OCI-LY1 (cell line): ENCODE measurements around the gene UMAD1.

ENCODE experiments used
- H2AFZ ChIP-seq: fragments of 200-600 bp; sonication (generic), shearing (Covaris generic); 2 replicates; pipeline ENCODE4 v1.6.0; 2014; ENCODE audit warnings: antibody characterized with exemption, mild to moderate bottlenecking, low read length
- H3F3A ChIP-seq: fragments of 200-600 bp; sonication (generic), shearing (Covaris generic); 2 replicates; pipeline ENCODE4 v1.6.0; 2014; ENCODE audit warnings: mild to moderate bottlenecking, antibody characterized with exemption, low read length, moderate library complexity; ENCODE audit not compliant: insufficient read depth
- H3K27ac ChIP-seq: fragments of 200-600 bp; sonication (generic); 2 replicates; pipeline ENCODE4 v1.5.1; 2014; ENCODE audit warnings: low read length, mixed run types, mild to moderate bottlenecking, low read depth; ENCODE audit not compliant: poor library complexity, severe bottlenecking
- H3K27me3 ChIP-seq: fragments of 200-600 bp; sonication (generic); 2 replicates; pipeline ENCODE4 v1.6.0; 2014; ENCODE audit warnings: antibody characterized with exemption, mild to moderate bottlenecking, low read length, moderate library complexity; ENCODE audit not compliant: insufficient read depth
- H3K36me3 ChIP-seq: fragments of 200-600 bp; sonication (generic); 2 replicates; pipeline ENCODE4 v1.6.1; 2014; ENCODE audit warnings: mild to moderate bottlenecking, antibody characterized with exemption, low read length, moderate library complexity, mixed read lengths; ENCODE audit not compliant: insufficient read depth
- H3K4me1 ChIP-seq: fragments of 200-600 bp; sonication (generic); 2 replicates; pipeline ENCODE4 v1.5.1; 2014; ENCODE audit warnings: mild to moderate bottlenecking, low read length, moderate library complexity; ENCODE audit not compliant: insufficient read depth, severe bottlenecking
- H3K4me2 ChIP-seq: fragments of 200-600 bp; sonication (generic), shearing (Covaris generic); 2 replicates; pipeline ENCODE4 v1.6.1; 2014; ENCODE audit warnings: low read length
- H3K4me3 ChIP-seq: fragments of 200-600 bp; sonication (generic); 2 replicates; pipeline ENCODE4 v1.5.1; 2014; ENCODE audit warnings: low read length, low read depth, mild to moderate bottlenecking, mixed read lengths; ENCODE audit not compliant: poor library complexity, severe bottlenecking
- H3K79me2 ChIP-seq: fragments of 200-600 bp; shearing (Covaris generic); 2 replicates; pipeline ENCODE4 v1.6.1; 2016; ENCODE audit warnings: mixed run types, low read length, mixed read lengths; ENCODE audit not compliant: insufficient read depth
- H3K9ac ChIP-seq: fragments of 200-600 bp; sonication (generic), shearing (Covaris generic); 2 replicates; pipeline ENCODE4 v1.6.1; 2014; ENCODE audit warnings: mild to moderate bottlenecking, low read length, mixed read lengths
- H3K9me2 ChIP-seq: fragments of 200-600 bp; sonication (generic), shearing (Covaris generic); 2 replicates; pipeline ENCODE4 v1.6.1; 2014; ENCODE audit warnings: low read depth, mild to moderate bottlenecking, low read length, mixed read lengths
- H3K9me3 ChIP-seq: fragments of 200-600 bp; shearing (Covaris generic); 2 replicates; pipeline ENCODE4 v1.6.1; 2014; ENCODE audit warnings: low read length, mixed read lengths
- H4K20me1 ChIP-seq: fragments of 200-600 bp; sonication (generic), shearing (Covaris generic); 2 replicates; pipeline ENCODE4 v1.6.0; 2016; ENCODE audit warnings: mild to moderate bottlenecking, low read length; ENCODE audit not compliant: insufficient read depth
- EZH2 ChIP-seq: fragments of 200-600 bp; sonication (generic), shearing (Covaris generic); IDR thresholded peaks from 2 replicates; pipeline ENCODE4 v1.8.0; 2017; ENCODE audit warnings: borderline replicate concordance, mixed run types, mild to moderate bottlenecking, antibody characterized with exemption, low read length, moderate library complexity, mixed read lengths
- TF ChIP-seq, protein P1 (sequence below): fragments of 200-600 bp; sonication (generic), shearing (Covaris generic); IDR thresholded peaks from 2 replicates; pipeline ENCODE4 v1.5.1; 2017; ENCODE audit warnings: mild to moderate bottlenecking, antibody characterized with exemption, low read length, moderate library complexity, mixed read lengths

UMAD1 gene

DNA sequence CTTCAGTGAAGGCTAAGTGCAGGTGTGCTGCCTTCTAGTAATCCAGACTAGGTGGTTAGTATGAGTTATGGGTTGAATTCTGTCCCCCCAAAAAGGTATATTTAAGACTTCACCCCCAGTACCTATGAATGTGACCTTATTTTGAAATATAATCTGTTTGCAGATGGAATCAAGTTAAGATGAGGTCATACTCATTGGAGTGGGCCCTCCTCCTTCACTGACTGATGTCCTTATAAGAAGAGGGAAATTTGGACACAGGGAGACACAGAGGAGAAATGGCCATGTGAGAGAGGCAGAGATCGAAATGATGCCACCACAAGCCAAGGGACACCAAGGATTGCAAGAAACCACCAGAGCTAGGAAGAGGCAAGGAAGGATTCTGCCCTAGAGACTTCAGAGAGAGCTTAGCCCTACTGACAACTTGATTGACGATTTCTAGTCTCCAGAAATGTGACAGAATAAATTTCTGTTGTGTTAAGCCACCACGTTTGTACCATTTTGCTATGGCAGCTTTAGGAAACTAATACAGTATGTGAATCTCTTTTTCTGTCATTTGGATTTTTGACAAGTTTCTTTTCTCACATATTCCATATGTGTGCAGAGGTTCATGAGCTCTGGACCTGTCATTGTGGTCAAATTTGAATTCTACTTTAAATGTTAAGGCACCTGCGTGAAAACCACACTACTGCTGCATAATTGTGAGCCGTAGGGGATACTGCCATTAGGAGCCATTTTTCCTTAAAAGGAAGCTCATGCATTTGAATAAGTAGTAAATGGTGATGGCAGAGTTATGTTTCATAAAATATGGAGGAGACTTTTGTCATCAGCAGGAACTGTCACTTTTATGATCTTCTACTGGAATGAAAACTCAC, 80.4 kb downstream of the UMAD1 start:
- Histone ChIP-seq H3K9me3 (no peaks in the 10 kb centered on the region), H3K4me1 (peaks cover 36% of the 10 kb centered on the region), H3K4me2 (no peak overlapping the region), H4K20me1 (no peaks in the 10 kb centered on the region), H3K9me2 (no peaks in the 10 kb centered on the region), H3K36me3 (peaks cover 4% of the 10 kb centered on the region; the same call in 1 of the 2 replicates), H3K79me2 (no peaks in the 10 kb centered on the region), H3K9ac (no peak overlapping the region), H3K27me3 (no peaks in the 10 kb centered on the region), H3K27ac (peak overlapping the region; percentile 73), H3K4me3 (no peak overlapping the region), H3F3A (no peaks in the 10 kb centered on the region), H2AFZ (no peak overlapping the region)
- TF ChIP-seq, protein P1, sequence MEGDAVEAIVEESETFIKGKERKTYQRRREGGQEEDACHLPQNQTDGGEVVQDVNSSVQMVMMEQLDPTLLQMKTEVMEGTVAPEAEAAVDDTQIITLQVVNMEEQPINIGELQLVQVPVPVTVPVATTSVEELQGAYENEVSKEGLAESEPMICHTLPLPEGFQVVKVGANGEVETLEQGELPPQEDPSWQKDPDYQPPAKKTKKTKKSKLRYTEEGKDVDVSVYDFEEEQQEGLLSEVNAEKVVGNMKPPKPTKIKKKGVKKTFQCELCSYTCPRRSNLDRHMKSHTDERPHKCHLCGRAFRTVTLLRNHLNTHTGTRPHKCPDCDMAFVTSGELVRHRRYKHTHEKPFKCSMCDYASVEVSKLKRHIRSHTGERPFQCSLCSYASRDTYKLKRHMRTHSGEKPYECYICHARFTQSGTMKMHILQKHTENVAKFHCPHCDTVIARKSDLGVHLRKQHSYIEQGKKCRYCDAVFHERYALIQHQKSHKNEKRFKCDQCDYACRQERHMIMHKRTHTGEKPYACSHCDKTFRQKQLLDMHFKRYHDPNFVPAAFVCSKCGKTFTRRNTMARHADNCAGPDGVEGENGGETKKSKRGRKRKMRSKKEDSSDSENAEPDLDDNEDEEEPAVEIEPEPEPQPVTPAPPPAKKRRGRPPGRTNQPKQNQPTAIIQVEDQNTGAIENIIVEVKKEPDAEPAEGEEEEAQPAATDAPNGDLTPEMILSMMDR: no peak
- TF ChIP-seq EZH2: no peak

DNA sequence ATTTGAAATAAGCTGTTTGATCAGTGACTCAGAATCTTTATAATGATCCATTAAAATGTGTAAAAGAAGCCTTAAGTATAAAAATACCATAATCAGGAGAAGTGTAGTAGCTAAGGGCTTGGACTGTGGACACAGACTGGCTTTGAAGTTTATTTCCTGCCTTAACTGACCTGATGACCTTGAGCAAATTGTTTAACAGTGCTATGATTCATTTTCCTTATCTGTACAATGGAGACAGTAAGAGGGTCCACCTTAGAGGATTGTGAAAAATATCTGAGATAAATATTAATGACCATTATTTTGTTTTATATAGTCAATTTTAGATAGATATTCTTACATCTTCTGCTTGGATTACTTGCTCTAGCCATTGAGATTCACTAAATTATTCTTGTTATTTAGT, 91.2 kb downstream of the UMAD1 start:
- no peaks in the 10 kb centered on the region for H3K4me1 ChIP-seq
- no peaks in the 10 kb centered on the region for H3K9me2 ChIP-seq
- no peaks in the 10 kb centered on the region; the same call in 1 of the 2 replicates for H3K36me3 ChIP-seq
- no peak overlapping the region for H3K4me3 ChIP-seq
- TF ChIP-seq, protein P1: no peak
- TF ChIP-seq EZH2: no peak
- H3K4me2 ChIP-seq: no peak overlapping the region
- H3K27ac ChIP-seq: no peak overlapping the region
- no peaks in the 10 kb centered on the region for H3K9me3 ChIP-seq
- H4K20me1 ChIP-seq: no peaks in the 10 kb centered on the region
- H3F3A ChIP-seq: no peaks in the 10 kb centered on the region
- no peaks in the 10 kb centered on the region for H3K27me3 ChIP-seq
- H3K79me2 ChIP-seq: no peaks in the 10 kb centered on the region
- no peak overlapping the region for H2AFZ ChIP-seq
- H3K9ac ChIP-seq: no peak overlapping the region

DNA sequence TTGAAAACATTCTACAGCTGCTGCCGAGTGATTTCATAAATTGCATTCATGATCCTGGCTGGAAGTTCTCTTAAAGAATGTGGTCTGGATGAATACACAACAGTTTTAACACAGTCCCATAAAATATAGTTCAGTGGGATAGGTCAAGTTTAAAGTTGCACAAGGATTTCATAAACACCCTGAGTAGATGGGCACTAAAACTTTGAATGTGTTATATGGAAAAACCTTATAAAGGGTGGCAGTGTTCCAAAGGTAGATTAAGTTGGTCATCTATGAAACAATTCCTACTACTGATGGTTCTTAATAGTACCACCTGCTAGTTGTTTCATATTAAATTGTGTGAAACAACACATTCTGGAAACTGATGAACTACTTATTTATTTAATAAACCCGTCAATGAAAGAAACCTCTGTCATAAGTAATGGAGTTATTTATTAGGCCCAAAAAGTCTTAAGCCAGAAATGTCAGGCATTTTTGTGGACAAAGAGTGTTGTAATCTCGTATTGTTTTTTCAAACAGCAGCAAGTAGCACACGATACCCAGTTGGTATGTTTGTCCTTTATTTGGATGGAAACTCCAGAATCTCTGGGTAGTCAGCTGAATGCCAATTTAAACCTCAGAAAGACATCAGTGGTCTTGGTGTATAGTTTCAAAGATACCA, 92.2 kb downstream of the UMAD1 start:
- Histone ChIP-seq H3K4me3 (no peak overlapping the region), H3K9ac (no peak overlapping the region), H3K27me3 (no peaks in the 10 kb centered on the region), H2AFZ (no peak overlapping the region), H3K9me3 (no peaks in the 10 kb centered on the region), H3K4me2 (no peak overlapping the region), H3K4me1 (no peaks in the 10 kb centered on the region), H4K20me1 (no peaks in the 10 kb centered on the region), H3K9me2 (no peaks in the 10 kb centered on the region), H3K36me3 (no peaks in the 10 kb centered on the region), H3K27ac (no peak overlapping the region), H3K79me2 (no peaks in the 10 kb centered on the region), H3F3A (no peaks in the 10 kb centered on the region)
- no peak for TF ChIP-seq EZH2
